GM21447 (cell line): ENCODE results near the gene SLC16A6.
"Not testable (repeated sequence)": the region's sequence is repeated elsewhere in the genome, so short reads cannot be mapped to it uniquely, and the experiment has no call there.

Source experiments
- ATAC-seq: cut with Tn5 transposase; IDR thresholded peaks from one replicate; pipeline ENCODE4 v1.9.1; 2021; ENCODE audit not compliant: unreplicated experiment

The SLC16A6 gene

GRCh38 chr17:68253426-68253825 is 37.5 kb downstream of the SLC16A6 start:
- ATAC-seq = not testable (repeated sequence)

- no peak for ATAC-seq
These were observed 41.6 kb downstream of the SLC16A6 start for GRCh38 chr17:68249354-68249765.

GRCh38 chr17:68248891-68249290 is 42.0 kb downstream of the SLC16A6 start:
- ATAC-seq = no peak

- ATAC-seq = peak; percentile 29
These were observed 42.6 kb downstream of the SLC16A6 start for GRCh38 chr17:68248199-68248825.

- peak; percentile 82 for ATAC-seq
These were observed 43.3 kb downstream of the SLC16A6 start, which contains the start of gene AMZ2 for GRCh38 chr17:68247445-68248198. Gene AMZ2, plus strand, starts transcription at chr17:68248043. Its CDS starts 2,145 bp downstream, at chr17:68250188.

GRCh38 chr17:68246271-68247028 is 44.5 kb downstream of the SLC16A6 start:
- ATAC-seq = no peak

- ATAC-seq = no peak
These were observed 51.1 kb downstream of the SLC16A6 start for GRCh38 chr17:68239632-68240366.

GRCh38 chr17:68238871-68239253 is 52.1 kb downstream of the SLC16A6 start:
- no peak for ATAC-seq

GRCh38 chr17:68238164-68238870 is 52.6 kb downstream of the SLC16A6 start:
- ATAC-seq = peak; percentile 4

GRCh38 chr17:68237369-68238163 is 53.4 kb downstream of the SLC16A6 start:
- peak; percentile 71 for ATAC-seq

GRCh38 chr17:68235336-68235791 is 55.6 kb downstream of the SLC16A6 start:
- not testable (repeated sequence) for ATAC-seq

GRCh38 chr17:68234726-68235335 is 56.1 kb downstream of the SLC16A6 start:
- ATAC-seq = peak; percentile 35

- ATAC-seq = not testable (repeated sequence)
These were observed 58.2 kb downstream of the SLC16A6 start for GRCh38 chr17:68232741-68233140.

- no peak for ATAC-seq
These were observed 59.4 kb downstream of the SLC16A6 start for GRCh38 chr17:68231541-68231940.

- ATAC-seq = not testable (repeated sequence)
These were observed 59.8 kb downstream of the SLC16A6 start for GRCh38 chr17:68231131-68231530.

- no peak for ATAC-seq
These were observed 61.3 kb downstream of the SLC16A6 start for GRCh38 chr17:68229619-68230018.

GRCh38 chr17:68228817-68229570 is 61.9 kb downstream of the SLC16A6 start:
- ATAC-seq = no peak

- ATAC-seq = not testable (repeated sequence)
These were observed 62.8 kb downstream of the SLC16A6 start for GRCh38 chr17:68228039-68228680.
